ENCODE data around the gene MDM1.

Gene MDM1

DNA sequence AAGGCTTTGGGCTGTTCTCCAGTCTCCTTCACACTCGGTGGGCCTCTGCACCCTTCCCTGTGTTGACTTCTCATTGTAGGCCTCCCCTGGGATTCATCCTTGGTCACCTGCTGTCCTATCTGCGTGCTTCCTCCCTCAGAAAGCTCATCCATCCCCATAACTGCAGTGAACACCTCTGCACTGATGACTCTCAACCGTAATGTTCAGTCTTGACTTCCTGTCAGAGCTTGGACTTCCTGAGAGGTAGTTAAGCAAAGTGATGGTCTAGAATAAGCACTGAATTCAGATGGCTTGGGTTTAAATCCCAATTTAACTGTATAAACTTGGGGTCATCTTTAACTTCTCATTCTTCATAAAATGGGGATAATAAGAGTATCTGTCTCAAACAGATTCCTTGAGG, 13.6 kb upstream of the MDM1 start:
- Histone ChIP-seq H3K36me3 (ENCODE audit: control insufficient read depth, insufficient read depth, low read length) (no peaks in the 10 kb centered on the region), H3K9me3 (ENCODE audit: control insufficient read depth, low read length) (no peaks in the 10 kb centered on the region), H3K79me2 (no peaks in the 10 kb centered on the region)

DNA sequence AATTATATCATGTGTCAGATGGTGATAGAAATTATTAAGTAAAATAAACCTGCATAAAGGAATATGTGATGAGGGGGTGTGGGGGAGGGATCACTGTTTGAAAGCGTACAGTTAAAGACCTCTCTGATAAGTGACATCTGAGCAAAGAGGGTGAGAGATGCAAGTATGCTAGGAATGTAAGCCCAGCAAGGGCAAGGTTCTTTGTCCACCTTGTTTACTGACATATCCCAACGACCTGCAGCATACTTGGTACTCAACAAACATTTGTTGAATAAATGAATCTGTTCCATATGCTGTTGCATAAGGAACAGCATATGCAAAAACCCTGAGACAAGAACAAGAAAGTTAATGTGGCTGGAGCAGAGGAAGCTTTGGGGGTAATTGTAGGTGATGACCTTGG, 12.0 kb upstream of the MDM1 start:
- Histone ChIP-seq H3K27ac (no peak overlapping the region), H3K36me3 (ENCODE audit: control insufficient read depth, insufficient read depth, low read length) (no peaks in the 10 kb centered on the region), H3K79me2 (no peaks in the 10 kb centered on the region), H3K4me2 (ENCODE audit: low read length) (no peak overlapping the region), H2AFZ (no peak overlapping the region), H3K4me1 (no peaks in the 10 kb centered on the region), H3K9ac (no peak overlapping the region), H3K9me3 (ENCODE audit: control insufficient read depth, low read length) (no peaks in the 10 kb centered on the region), H3K27me3 (ENCODE audit: control insufficient read depth, insufficient read depth, low read length) (no peaks in the 10 kb centered on the region), H3K4me3 (ENCODE audit: low read depth, low read length) (no peak overlapping the region)
- TF ChIP-seq, protein P1, sequence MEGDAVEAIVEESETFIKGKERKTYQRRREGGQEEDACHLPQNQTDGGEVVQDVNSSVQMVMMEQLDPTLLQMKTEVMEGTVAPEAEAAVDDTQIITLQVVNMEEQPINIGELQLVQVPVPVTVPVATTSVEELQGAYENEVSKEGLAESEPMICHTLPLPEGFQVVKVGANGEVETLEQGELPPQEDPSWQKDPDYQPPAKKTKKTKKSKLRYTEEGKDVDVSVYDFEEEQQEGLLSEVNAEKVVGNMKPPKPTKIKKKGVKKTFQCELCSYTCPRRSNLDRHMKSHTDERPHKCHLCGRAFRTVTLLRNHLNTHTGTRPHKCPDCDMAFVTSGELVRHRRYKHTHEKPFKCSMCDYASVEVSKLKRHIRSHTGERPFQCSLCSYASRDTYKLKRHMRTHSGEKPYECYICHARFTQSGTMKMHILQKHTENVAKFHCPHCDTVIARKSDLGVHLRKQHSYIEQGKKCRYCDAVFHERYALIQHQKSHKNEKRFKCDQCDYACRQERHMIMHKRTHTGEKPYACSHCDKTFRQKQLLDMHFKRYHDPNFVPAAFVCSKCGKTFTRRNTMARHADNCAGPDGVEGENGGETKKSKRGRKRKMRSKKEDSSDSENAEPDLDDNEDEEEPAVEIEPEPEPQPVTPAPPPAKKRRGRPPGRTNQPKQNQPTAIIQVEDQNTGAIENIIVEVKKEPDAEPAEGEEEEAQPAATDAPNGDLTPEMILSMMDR (IDR thresholded peaks at IDR 0.05), result no peak

More for the DNA sequence above, 13.6 kb upstream of the MDM1 start:
- no peak overlapping the region for H3K9ac ChIP-seq
- H2AFZ ChIP-seq, result no peak overlapping the region
- no peaks in the 10 kb centered on the region for H3K27me3 ChIP-seq (ENCODE audit: control insufficient read depth, insufficient read depth, low read length)
- no peak overlapping the region for H3K27ac ChIP-seq
- TF ChIP-seq, protein P1 (IDR thresholded peaks at IDR 0.05), result no peak
- no peak overlapping the region for H3K4me3 ChIP-seq (ENCODE audit: low read depth, low read length)
- no peaks in the 10 kb centered on the region for H3K4me1 ChIP-seq
- no peak overlapping the region for H3K4me2 ChIP-seq (ENCODE audit: low read length)

DNA sequence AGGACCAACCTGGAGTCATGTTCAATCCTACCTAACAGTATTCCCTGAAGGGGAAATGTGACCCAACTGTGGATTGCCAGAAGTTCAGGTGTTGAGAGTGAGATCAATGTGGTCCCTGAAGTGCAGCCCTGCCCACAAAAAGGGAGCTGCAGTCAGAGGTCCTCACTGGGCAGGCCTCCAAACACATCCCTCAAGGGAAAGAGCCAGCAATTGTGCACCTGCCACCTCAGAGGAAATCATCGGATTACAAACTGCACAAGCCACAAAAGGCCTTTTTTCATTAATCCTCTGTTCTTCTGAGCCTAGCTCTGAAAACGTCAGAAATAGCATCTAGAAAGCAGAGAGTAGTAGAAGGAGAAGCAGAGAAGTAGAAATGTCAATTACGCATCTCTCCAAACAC, 10.8 kb upstream of the MDM1 start:
- H3K9me3 ChIP-seq (ENCODE audit: control insufficient read depth, low read length), result no peaks in the 10 kb centered on the region
- no peaks in the 10 kb centered on the region for H3K36me3 ChIP-seq (ENCODE audit: control insufficient read depth, insufficient read depth, low read length)
- H3K9ac ChIP-seq, result no peak overlapping the region
- H3K4me3 ChIP-seq (ENCODE audit: low read depth, low read length), result no peak overlapping the region
- H3K27ac ChIP-seq, result no peak overlapping the region
- no peak overlapping the region for H3K4me2 ChIP-seq (ENCODE audit: low read length)
- no peaks in the 10 kb centered on the region for H3K27me3 ChIP-seq (ENCODE audit: control insufficient read depth, insufficient read depth, low read length)
- no peaks in the 10 kb centered on the region for H3K79me2 ChIP-seq
- H3K4me1 ChIP-seq, result no peaks in the 10 kb centered on the region
- H2AFZ ChIP-seq, result no peak overlapping the region
- TF ChIP-seq, protein P1 (IDR thresholded peaks at IDR 0.05), result no peak

GRCh38 chr12:68341822-68342221, 9.7 kb upstream of the MDM1 start:
- Histone ChIP-seq H3K27ac (no peak overlapping the region), H3K4me2 (ENCODE audit: low read length) (no peak overlapping the region), H2AFZ (no peak overlapping the region), H3K4me1 (no peaks in the 10 kb centered on the region), H3K9ac (no peak overlapping the region), H3K36me3 (ENCODE audit: control insufficient read depth, insufficient read depth, low read length) (no peaks in the 10 kb centered on the region), H3K79me2 (no peaks in the 10 kb centered on the region), H3K4me3 (ENCODE audit: low read depth, low read length) (no peak overlapping the region), H3K27me3 (ENCODE audit: control insufficient read depth, insufficient read depth, low read length) (no peaks in the 10 kb centered on the region), H3K9me3 (ENCODE audit: control insufficient read depth, low read length) (no peaks in the 10 kb centered on the region)
- TF ChIP-seq, protein P1 (IDR thresholded peaks at IDR 0.05), result no peak

DNA sequence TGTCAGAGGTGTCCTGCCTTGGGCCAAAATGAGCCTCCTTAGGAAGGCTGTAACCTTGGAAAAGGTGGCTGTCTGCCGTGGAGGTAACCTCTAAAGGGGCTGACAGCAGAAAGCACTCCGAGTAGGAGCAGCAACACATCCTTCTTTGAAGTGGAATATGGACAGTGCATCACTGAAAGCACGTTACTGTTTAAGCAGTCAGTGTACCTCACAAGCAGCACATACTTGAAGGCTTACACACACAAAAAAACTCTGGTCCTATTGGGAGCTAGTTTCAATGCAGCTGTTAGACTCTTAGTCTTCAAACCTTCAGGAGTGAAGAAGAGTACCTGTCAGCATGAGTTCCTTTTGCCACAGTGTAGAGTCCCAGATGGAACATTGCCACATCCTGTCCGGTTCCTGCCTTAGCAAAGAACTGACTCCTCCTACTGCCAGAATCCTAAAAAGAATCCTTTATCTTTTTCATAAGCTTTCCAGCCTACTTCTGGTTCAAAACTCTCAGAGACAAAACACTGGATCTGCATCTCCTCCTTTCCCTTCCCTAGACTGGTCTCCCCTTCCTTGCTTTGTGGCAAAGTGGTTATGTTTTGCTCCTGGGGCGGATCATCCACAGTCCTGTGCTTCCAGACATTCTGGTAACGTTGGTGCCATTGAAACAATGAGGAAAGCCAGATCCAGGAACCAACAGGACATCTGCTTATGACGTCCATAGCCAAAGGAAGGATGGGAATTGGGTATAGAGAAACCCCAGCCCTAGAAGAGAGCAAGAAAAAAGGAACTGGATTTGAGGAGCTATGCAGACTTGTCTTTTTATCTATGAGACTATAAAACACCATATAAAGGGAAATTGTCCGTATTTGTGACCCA, 8.5 kb upstream of the MDM1 start:
- Histone ChIP-seq H3K79me2 (no peaks in the 10 kb centered on the region), H3K27me3 (ENCODE audit: control insufficient read depth, insufficient read depth, low read length) (no peaks in the 10 kb centered on the region), H3K27ac (no peak overlapping the region), H3K4me1 (no peaks in the 10 kb centered on the region), H3K9ac (no peak overlapping the region), H3K9me3 (ENCODE audit: control insufficient read depth, low read length) (no peaks in the 10 kb centered on the region), H2AFZ (no peak overlapping the region), H3K4me3 (ENCODE audit: low read depth, low read length) (no peak overlapping the region), H3K36me3 (ENCODE audit: control insufficient read depth, insufficient read depth, low read length) (no peaks in the 10 kb centered on the region), H3K4me2 (ENCODE audit: low read length) (no peak overlapping the region)
- TF ChIP-seq, protein P1 (IDR thresholded peaks at IDR 0.05), result no peak
